ENCODE results near the gene RNF19B. TPM values are rescaled to one million over a fixed set of nuclear protein-coding genes. Genes with fewer than 3 reads are reported as not detected.

Gene RNF19B
- total and polyA plus RNA-seq, 2 of the 13 experiments (the other 11 are each of a cell fraction or from before 2014, with no cell fraction given), result 15.3 to 22.5 TPM

GRCh38 chr1:32964461-32965250 is at the start of gene RNF19B (continued):
- TF ChIP-seq, protein P1, sequence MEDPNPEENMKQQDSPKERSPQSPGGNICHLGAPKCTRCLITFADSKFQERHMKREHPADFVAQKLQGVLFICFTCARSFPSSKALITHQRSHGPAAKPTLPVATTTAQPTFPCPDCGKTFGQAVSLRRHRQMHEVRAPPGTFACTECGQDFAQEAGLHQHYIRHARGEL (CRISPR knock-in tag; IDR thresholded peaks at IDR 0.05), result no peak
- TF ChIP-seq ZNF317 (CRISPR knock-in tag; IDR thresholded peaks at IDR 0.05), result peak; percentile 44; the same call in 1 of the 2 replicates
- TF ChIP-seq FOXP1 (IDR thresholded peaks at IDR 0.05), result no peak
- no peak for TF ChIP-seq FOXP1 (CRISPR knock-in tag; IDR thresholded peaks at IDR 0.05)
- TF ChIP-seq ONECUT2 (CRISPR knock-in tag; IDR thresholded peaks at IDR 0.05), result no peak
- peak; percentile 90 for TF ChIP-seq HNRNPLL (IDR thresholded peaks at IDR 0.05; ENCODE audit: low read depth, low read length, poor library complexity, severe bottlenecking)
- TF ChIP-seq ELK4 (CRISPR knock-in tag; IDR thresholded peaks at IDR 0.05; ENCODE audit: borderline replicate concordance), result no peak
- TF ChIP-seq ZNF550 (CRISPR knock-in tag; IDR thresholded peaks at IDR 0.05; ENCODE audit: borderline replicate concordance), result no peak
- TF ChIP-seq HMG20A (CRISPR knock-in tag; IDR thresholded peaks at IDR 0.05; ENCODE audit: borderline replicate concordance), result peak; percentile 24; the same call in 1 of the 2 replicates
- no peak for TF ChIP-seq PRPF4 (IDR thresholded peaks at IDR 0.05; ENCODE audit: low read depth, low read length, poor library complexity, severe bottlenecking)
- TF ChIP-seq ZBTB26 (CRISPR knock-in tag; IDR thresholded peaks at IDR 0.05; ENCODE audit: borderline replicate concordance), result peak; percentile 77; the same call in 1 of the 2 replicates
- TF ChIP-seq CENPBD1 (CRISPR knock-in tag; IDR thresholded peaks at IDR 0.05; ENCODE audit: borderline replicate concordance, low read depth), result no peak
- TF ChIP-seq ZNF251 (CRISPR knock-in tag; IDR thresholded peaks at IDR 0.05), result no peak
- TF ChIP-seq, protein P2, sequence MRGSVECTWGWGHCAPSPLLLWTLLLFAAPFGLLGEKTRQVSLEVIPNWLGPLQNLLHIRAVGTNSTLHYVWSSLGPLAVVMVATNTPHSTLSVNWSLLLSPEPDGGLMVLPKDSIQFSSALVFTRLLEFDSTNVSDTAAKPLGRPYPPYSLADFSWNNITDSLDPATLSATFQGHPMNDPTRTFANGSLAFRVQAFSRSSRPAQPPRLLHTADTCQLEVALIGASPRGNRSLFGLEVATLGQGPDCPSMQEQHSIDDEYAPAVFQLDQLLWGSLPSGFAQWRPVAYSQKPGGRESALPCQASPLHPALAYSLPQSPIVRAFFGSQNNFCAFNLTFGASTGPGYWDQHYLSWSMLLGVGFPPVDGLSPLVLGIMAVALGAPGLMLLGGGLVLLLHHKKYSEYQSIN (CRISPR knock-in tag; IDR thresholded peaks at IDR 0.05; ENCODE audit: borderline replicate concordance), result no peak
- no peak for TF ChIP-seq ZNF737 (CRISPR knock-in tag; IDR thresholded peaks at IDR 0.05; ENCODE audit: borderline replicate concordance)
- TF ChIP-seq, protein P3, sequence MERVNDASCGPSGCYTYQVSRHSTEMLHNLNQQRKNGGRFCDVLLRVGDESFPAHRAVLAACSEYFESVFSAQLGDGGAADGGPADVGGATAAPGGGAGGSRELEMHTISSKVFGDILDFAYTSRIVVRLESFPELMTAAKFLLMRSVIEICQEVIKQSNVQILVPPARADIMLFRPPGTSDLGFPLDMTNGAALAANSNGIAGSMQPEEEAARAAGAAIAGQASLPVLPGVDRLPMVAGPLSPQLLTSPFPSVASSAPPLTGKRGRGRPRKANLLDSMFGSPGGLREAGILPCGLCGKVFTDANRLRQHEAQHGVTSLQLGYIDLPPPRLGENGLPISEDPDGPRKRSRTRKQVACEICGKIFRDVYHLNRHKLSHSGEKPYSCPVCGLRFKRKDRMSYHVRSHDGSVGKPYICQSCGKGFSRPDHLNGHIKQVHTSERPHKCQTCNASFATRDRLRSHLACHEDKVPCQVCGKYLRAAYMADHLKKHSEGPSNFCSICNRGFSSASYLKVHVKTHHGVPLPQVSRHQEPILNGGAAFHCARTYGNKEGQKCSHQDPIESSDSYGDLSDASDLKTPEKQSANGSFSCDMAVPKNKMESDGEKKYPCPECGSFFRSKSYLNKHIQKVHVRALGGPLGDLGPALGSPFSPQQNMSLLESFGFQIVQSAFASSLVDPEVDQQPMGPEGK (CRISPR knock-in tag; IDR thresholded peaks at IDR 0.05), result peak; percentile 64
- TF ChIP-seq TSC22D2 (CRISPR knock-in tag; IDR thresholded peaks at IDR 0.05; ENCODE audit: borderline replicate concordance), result no peak
- TF ChIP-seq POLR2AphosphoS5 (IDR thresholded peaks at IDR 0.05; ENCODE audit: low read depth, low read length), result peak; percentile 94
- no peak for TF ChIP-seq ZBTB37 (CRISPR knock-in tag; IDR thresholded peaks at IDR 0.05)
- no peak for TF ChIP-seq MYNN (CRISPR knock-in tag; IDR thresholded peaks at IDR 0.05; ENCODE audit: low read depth)
- TF ChIP-seq ZNF772 (CRISPR knock-in tag; IDR thresholded peaks at IDR 0.05), result no peak; the same call in 1 of the 2 replicates
- TF ChIP-seq ZNF572 (CRISPR knock-in tag; IDR thresholded peaks at IDR 0.05), result no peak
